OCI-LY3 (cell line): Measurements from ENCODE around the gene LILRA2.
"Not testable (repeated sequence)": the region's sequence is repeated elsewhere in the genome, so short reads cannot be mapped to it uniquely, and the experiment has no call there.

Source experiments
- H2AFZ ChIP-seq: fragments of 200-600, 300-600 bp; shearing (Covaris generic); 2 replicates; pipeline ENCODE4 v1.6.0; 2014; ENCODE audit warnings: antibody characterized with exemption, low read depth, low read length
- H3K27ac ChIP-seq: fragments of 200-600, 300-600 bp; sonication (generic); 2 replicates; pipeline ENCODE4 v1.5.1; 2014; ENCODE audit warnings: mild to moderate bottlenecking, low read length, moderate library complexity, mixed read lengths
- H3K27me3 ChIP-seq: fragments of 200-600, 300-600 bp; sonication (generic); 2 replicates; pipeline ENCODE4 v1.6.1; 2014; ENCODE audit warnings: low read depth, low read length, mixed read lengths
- H3K36me3 ChIP-seq: fragments of 200-600, 300-600 bp; sonication (generic); replicated peaks from 2 replicates; pipeline ENCODE3; 2014; ENCODE audit warnings: low read depth, low read length, mixed read lengths
- H3K4me1 ChIP-seq: fragments of 300-600, 200-600 bp; sonication (generic); 2 replicates; pipeline ENCODE4 v1.6.1; 2014; ENCODE audit warnings: low read length, mixed read lengths
- H3K4me2 ChIP-seq: fragments of 200-600, 300-600 bp; sonication (generic); 2 replicates; pipeline ENCODE4 v1.6.1; 2014; ENCODE audit warnings: low read length, mixed read lengths
- H3K4me3 ChIP-seq: fragments of 300-600, 200-600 bp; sonication (generic); 2 replicates; pipeline ENCODE4 v1.5.1; 2014; ENCODE audit warnings: antibody characterized with exemption, mild to moderate bottlenecking, low read length, moderate library complexity
- H3K79me2 ChIP-seq: fragments of 300-600, 200-600 bp; shearing (Covaris generic); 2 replicates; pipeline ENCODE4 v1.6.1; 2014; ENCODE audit warnings: mild to moderate bottlenecking, low read length, mixed read lengths
- H3K9ac ChIP-seq: fragments of 300-600, 200-600 bp; shearing (Covaris generic); 2 replicates; pipeline ENCODE4 v1.6.0; 2014; ENCODE audit warnings: mild to moderate bottlenecking, low read length, moderate library complexity
- H3K9me3 ChIP-seq: fragments of 200-600, 300-600 bp; shearing (Covaris generic); 2 replicates; pipeline ENCODE4 v1.6.1; 2014; ENCODE audit warnings: low read length, mixed read lengths; ENCODE audit not compliant: insufficient read depth
- H4K20me1 ChIP-seq: fragments of 200-600, 300-600 bp; sonication (generic); 2 replicates; pipeline ENCODE4 v1.6.1; 2016; ENCODE audit warnings: low read length, mixed read lengths; ENCODE audit not compliant: insufficient read depth
- CTCF ChIP-seq: fragments of 200-600, 300-600 bp; sonication (generic); IDR thresholded peaks from 2 replicates; pipeline ENCODE4 v1.5.1; 2014; ENCODE audit warnings: antibody characterized with exemption, low read length, low read depth
- EZH2phosphoT487 ChIP-seq: fragments of 200-600 bp; shearing (Covaris generic); IDR thresholded peaks from 2 replicates; pipeline ENCODE4 v1.6.1; 2018; ENCODE audit warnings: antibody characterized with exemption, mixed run types, low read depth

The LILRA2 gene

GRCh38 chr19:54626757-54627156 is 53.2 kb downstream of the LILRA2 start:
- H3K27me3 ChIP-seq: no peaks in the 10 kb centered on the region
- TF ChIP-seq CTCF: no peak
- TF ChIP-seq EZH2phosphoT487: no peak

GRCh38 chr19:54627912-54628311 is 54.3 kb downstream of the LILRA2 start:
- not testable (repeated sequence) for H3K9me3 ChIP-seq, H3K9ac ChIP-seq, H3K27ac ChIP-seq, H3K79me2 ChIP-seq, H3K4me2 ChIP-seq, H3K36me3 ChIP-seq, H3K27me3 ChIP-seq, H2AFZ ChIP-seq, H4K20me1 ChIP-seq, H3K4me3 ChIP-seq
- peaks cover 32% of the 10 kb centered on the region for H3K4me1 ChIP-seq

More at GRCh38 chr19:54626757-54627156, 53.2 kb downstream of the LILRA2 start:
- Histone ChIP-seq H3K9ac (no peak overlapping the region), H2AFZ (no peak overlapping the region), H3K27ac (no peak overlapping the region), H3K36me3 (peaks cover 4% of the 10 kb centered on the region), H3K4me2 (no peak overlapping the region), H4K20me1 (no peaks in the 10 kb centered on the region), H3K4me1 (peaks cover 38% of the 10 kb centered on the region), H3K79me2 (peaks cover 8% of the 10 kb centered on the region; the same call in 1 of the 2 replicates), H3K4me3 (no peak overlapping the region), H3K9me3 (peaks cover 6% of the 10 kb centered on the region; the same call in 1 of the 2 replicates)

GRCh38 chr19:54630262-54630661 is 56.7 kb downstream of the LILRA2 start, which contains the start of gene LILRB1:
TSS of gene LILRB1 (plus strand) at chr19:54630484. CDS start at chr19:54631074, 590 bp downstream.
- not testable (repeated sequence) for H3K4me3 ChIP-seq, H3K36me3 ChIP-seq, H3K79me2 ChIP-seq, H3K27ac ChIP-seq, H3K9me3 ChIP-seq, H3K9ac ChIP-seq, H4K20me1 ChIP-seq, H2AFZ ChIP-seq, H3K27me3 ChIP-seq
- H3K4me1 ChIP-seq: peaks cover 25% of the 10 kb centered on the region
- H3K4me2 ChIP-seq: 0 out of 2 replicates have a peak within 1 kb of the TSS, but pooled peaks have one; percentile 4

GRCh38 chr19:54630782-54631181 is 57.2 kb downstream of the LILRA2 start:
- Histone ChIP-seq H3K9ac (no peak overlapping the region), H3K79me2 (no peaks in the 10 kb centered on the region), H3K9me3 (peaks cover 6% of the 10 kb centered on the region; the same call in 1 of the 2 replicates), H3K4me3 (no peak overlapping the region), H3K27me3 (no peaks in the 10 kb centered on the region), H3K4me2 (0 out of 2 replicates have a peak overlapping the region, but pooled peaks have one; percentile 4), H3K27ac (no peak overlapping the region), H3K36me3 (peaks cover 4% of the 10 kb centered on the region), H2AFZ (no peak overlapping the region), H3K4me1 (peaks cover 22% of the 10 kb centered on the region), H4K20me1 (no peaks in the 10 kb centered on the region)
- TF ChIP-seq EZH2phosphoT487: no peak

- H3K9me3 ChIP-seq, H4K20me1 ChIP-seq, H3K27me3 ChIP-seq, H3K4me2 ChIP-seq, H2AFZ ChIP-seq, H3K9ac ChIP-seq, H3K79me2 ChIP-seq, H3K36me3 ChIP-seq, H3K27ac ChIP-seq, H3K4me3 ChIP-seq: not testable (repeated sequence)
- H3K4me1 ChIP-seq: peaks cover 22% of the 10 kb centered on the region
Measured at GRCh38 chr19:54631489-54632337, 58.1 kb downstream of the LILRA2 start.

GRCh38 chr19:54632517-54632916 is 58.9 kb downstream of the LILRA2 start:
- not testable (repeated sequence) for H4K20me1 ChIP-seq, H3K27me3 ChIP-seq, H3K4me2 ChIP-seq

More at GRCh38 chr19:54632517-54632916, 58.9 kb downstream of the LILRA2 start:
- not testable (repeated sequence) for H3K27ac ChIP-seq, H3K4me3 ChIP-seq, H3K79me2 ChIP-seq, H3K9ac ChIP-seq, H2AFZ ChIP-seq, H3K36me3 ChIP-seq, H3K9me3 ChIP-seq
- peaks cover 22% of the 10 kb centered on the region for H3K4me1 ChIP-seq
